Measurements from ENCODE around the gene RAMP1.

GRCh38 chr2:237894396-237894979 is 35.1 kb downstream of the RAMP1 start:
- TF ChIP-seq POLR2A (IDR thresholded peaks at IDR 0.05) = no peak
- TF ChIP-seq CTCF (IDR thresholded peaks at IDR 0.05) = no peak
